BLaER1 (cell line): ENCODE results near the gene ZNF609.

Experiments used
- H3K27ac ChIP-seq: shearing (Covaris generic); formaldehyde crosslinking; 2 replicates; pipeline ENCODE4 v1.8.1; 2022
- H3K27me3 ChIP-seq: shearing (Covaris generic); formaldehyde crosslinking; 2 replicates; pipeline ENCODE4 v1.8.1; 2022
- H3K36me3 ChIP-seq: shearing (Covaris generic); formaldehyde crosslinking; 2 replicates; pipeline ENCODE4 v1.8.1; 2022
- H3K4me1 ChIP-seq: shearing (Covaris generic); formaldehyde crosslinking; 2 replicates; pipeline ENCODE4 v1.8.1; 2022
- H3K4me2 ChIP-seq: shearing (Covaris generic); formaldehyde crosslinking; 2 replicates; pipeline ENCODE4 v1.8.1; 2022
- H3K4me3 ChIP-seq: shearing (Covaris generic); formaldehyde crosslinking; 2 replicates; pipeline ENCODE4 v1.8.1; 2022
- H3K9ac ChIP-seq: shearing (Covaris generic); formaldehyde crosslinking; 2 replicates; pipeline ENCODE4 v1.8.1; 2022
- H3K9me3 ChIP-seq: shearing (Covaris generic); formaldehyde crosslinking; 2 replicates; pipeline ENCODE4 v1.8.1; 2022
- H4K20me1 ChIP-seq: shearing (Covaris generic); formaldehyde crosslinking; 2 replicates; pipeline ENCODE4 v1.8.1; 2022
- Cebpa-rat ChIP-seq: shearing (Covaris generic); IDR thresholded peaks from 2 replicates; pipeline ENCODE4 v1.8.1; 2022

Gene ZNF609

DNA sequence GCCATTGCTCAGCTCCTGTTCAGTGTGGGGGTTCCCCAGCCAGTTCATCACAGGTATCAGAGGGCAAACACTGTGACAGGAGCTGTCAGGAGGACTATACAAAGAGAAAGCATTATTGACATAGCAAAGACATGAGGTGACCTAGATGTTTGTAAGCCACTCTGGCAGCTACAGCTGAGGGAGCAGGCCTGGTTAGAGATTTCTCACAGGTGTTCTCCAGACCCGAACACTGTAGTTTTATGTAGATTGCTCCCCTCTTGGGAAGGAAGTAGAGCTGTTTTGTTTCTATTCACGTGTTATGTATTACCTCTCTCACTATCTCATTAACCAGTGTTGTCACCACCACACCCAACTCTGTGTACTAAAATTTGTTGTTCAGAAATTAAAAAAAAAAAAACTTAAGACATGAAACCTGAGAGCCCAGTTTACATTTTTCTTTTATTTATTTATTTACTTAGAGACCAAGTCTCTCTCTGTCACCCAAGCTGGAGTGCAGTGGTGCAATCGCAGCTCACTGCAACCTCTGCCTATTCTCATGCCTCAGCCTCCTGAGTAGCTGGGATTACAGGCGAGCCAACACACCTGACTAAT, 191.3 kb downstream of the ZNF609 start:
- H3K9ac ChIP-seq: no peak overlapping the region

DNA sequence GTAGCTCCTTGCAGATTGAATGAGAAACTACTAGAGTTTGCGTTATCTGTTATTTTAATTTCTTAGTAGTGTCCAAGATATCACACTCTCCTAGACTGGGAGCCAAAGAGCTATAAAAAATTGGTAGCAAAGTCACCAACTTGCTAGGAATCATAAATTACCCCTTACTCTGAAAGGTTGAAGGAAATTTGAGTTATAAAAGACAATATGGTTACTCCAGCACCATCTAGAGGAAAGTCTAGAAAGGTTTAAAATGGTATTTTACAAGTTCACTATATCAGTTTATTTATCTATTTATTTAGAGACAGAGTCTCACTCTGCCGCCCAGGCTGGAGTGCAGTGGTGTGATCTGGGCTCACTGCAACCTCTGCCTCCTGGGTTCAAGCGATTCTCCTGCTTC, 193.4 kb downstream of the ZNF609 start:
- H3K4me3 ChIP-seq: no peak overlapping the region
- no peak for TF ChIP-seq Cebpa-rat
- H3K4me1 ChIP-seq: peaks cover 6% of the 10 kb centered on the region; the same call in 1 of the 2 replicates
- no peaks in the 10 kb centered on the region for H3K27me3 ChIP-seq
- H3K27ac ChIP-seq: no peak overlapping the region
- no peak overlapping the region for H3K4me2 ChIP-seq
- peaks cover 47% of the 10 kb centered on the region for H4K20me1 ChIP-seq
- peaks cover 23% of the 10 kb centered on the region for H3K36me3 ChIP-seq
- H3K9me3 ChIP-seq: no peaks in the 10 kb centered on the region
- H3K9ac ChIP-seq: no peak overlapping the region

More for the DNA sequence above, 191.3 kb downstream of the ZNF609 start:
- Histone ChIP-seq H3K27me3 (no peaks in the 10 kb centered on the region), H3K4me3 (no peak overlapping the region), H4K20me1 (peaks cover 58% of the 10 kb centered on the region), H3K4me1 (peaks cover 6% of the 10 kb centered on the region; the same call in 1 of the 2 replicates), H3K9me3 (no peaks in the 10 kb centered on the region), H3K36me3 (peaks cover 4% of the 10 kb centered on the region), H3K4me2 (no peak overlapping the region), H3K27ac (no peak overlapping the region)
- no peak for TF ChIP-seq Cebpa-rat

DNA sequence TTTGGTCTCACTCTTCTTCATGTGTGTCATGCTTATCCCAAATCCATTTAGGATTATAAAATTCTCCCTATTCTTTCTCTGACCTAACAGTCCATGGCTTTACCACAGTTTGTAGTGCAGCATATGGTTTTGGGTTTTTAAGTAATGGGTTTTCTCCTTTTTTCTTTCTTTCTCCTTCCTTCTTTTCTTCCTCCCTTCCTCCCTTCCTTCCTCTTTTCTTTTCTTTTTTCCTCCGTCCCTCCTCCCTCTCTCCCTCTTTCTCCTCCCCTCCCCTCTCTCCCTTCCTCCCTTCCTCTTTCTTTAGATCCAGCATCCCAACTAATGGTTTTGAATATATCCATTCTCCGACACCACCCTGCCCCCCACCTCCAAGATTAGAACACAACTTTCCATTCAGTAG, 196.1 kb downstream of the ZNF609 start:
- Histone ChIP-seq H3K27ac (no peak overlapping the region), H3K4me2 (no peak overlapping the region), H3K36me3 (peaks cover 31% of the 10 kb centered on the region), H3K4me3 (no peak overlapping the region), H3K9me3 (no peaks in the 10 kb centered on the region), H4K20me1 (peaks cover 20% of the 10 kb centered on the region), H3K4me1 (peaks cover 1% of the 10 kb centered on the region; the same call in 1 of the 2 replicates), H3K9ac (no peak overlapping the region), H3K27me3 (no peaks in the 10 kb centered on the region)
- no peak for TF ChIP-seq Cebpa-rat

DNA sequence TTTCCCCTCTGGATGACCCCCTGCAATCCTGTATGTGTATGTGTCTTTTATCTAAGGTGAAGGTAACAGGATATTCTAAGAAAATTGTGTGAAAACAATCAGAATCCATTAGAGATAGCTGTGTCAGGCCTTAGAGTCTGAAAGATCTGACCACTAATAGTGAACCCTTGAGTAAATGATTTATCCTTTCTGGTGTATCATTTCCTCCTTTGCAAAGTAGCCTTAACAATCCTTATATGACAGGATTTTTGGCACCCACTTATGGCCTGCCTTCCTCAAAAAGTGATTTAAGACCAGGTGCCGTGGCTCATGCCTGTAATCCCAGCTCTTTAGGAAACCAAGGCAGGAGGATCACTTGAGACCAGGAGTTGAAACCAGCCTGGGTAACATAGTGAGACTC, 204.8 kb downstream of the ZNF609 start:
- Histone ChIP-seq H3K4me1 (no peaks in the 10 kb centered on the region), H3K4me2 (no peak overlapping the region), H3K9ac (no peak overlapping the region)

DNA sequence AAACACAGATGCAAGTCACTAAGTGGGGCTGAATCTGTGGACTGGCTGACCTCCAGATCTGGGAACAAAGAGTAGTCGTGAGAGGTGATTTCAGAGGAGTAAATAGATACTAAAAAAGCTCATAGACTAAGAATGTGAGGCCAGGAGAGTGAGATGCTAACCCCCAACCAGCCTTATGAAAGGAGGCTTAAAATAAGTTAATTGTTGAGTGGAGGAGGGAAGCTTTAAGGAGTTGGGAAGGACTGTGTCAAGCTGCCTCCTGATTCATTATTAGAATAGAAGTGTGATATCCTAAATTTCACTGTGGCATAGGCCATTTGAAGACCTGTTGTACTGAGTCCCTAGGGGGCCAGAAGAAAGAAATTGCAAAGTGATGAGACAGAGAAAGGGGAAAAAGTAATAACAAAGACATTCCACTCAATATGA, 207.4 kb downstream of the ZNF609 start:
- H3K9ac ChIP-seq: no peak overlapping the region
- no peak overlapping the region for H3K4me3 ChIP-seq
- no peak overlapping the region for H3K27ac ChIP-seq
- H3K4me1 ChIP-seq: no peaks in the 10 kb centered on the region
- peaks cover 22% of the 10 kb centered on the region for H4K20me1 ChIP-seq
- no peaks in the 10 kb centered on the region for H3K27me3 ChIP-seq
- H3K36me3 ChIP-seq: peaks cover 48% of the 10 kb centered on the region
- H3K9me3 ChIP-seq: no peaks in the 10 kb centered on the region
- H3K4me2 ChIP-seq: no peak overlapping the region
- TF ChIP-seq Cebpa-rat: no peak

More for the DNA sequence above, 204.8 kb downstream of the ZNF609 start:
- peaks cover 30% of the 10 kb centered on the region for H4K20me1 ChIP-seq
- no peak for TF ChIP-seq Cebpa-rat
- no peaks in the 10 kb centered on the region for H3K27me3 ChIP-seq
- peaks cover 54% of the 10 kb centered on the region for H3K36me3 ChIP-seq
- H3K9me3 ChIP-seq: no peaks in the 10 kb centered on the region
- H3K4me3 ChIP-seq: no peak overlapping the region
- H3K27ac ChIP-seq: no peak overlapping the region

DNA sequence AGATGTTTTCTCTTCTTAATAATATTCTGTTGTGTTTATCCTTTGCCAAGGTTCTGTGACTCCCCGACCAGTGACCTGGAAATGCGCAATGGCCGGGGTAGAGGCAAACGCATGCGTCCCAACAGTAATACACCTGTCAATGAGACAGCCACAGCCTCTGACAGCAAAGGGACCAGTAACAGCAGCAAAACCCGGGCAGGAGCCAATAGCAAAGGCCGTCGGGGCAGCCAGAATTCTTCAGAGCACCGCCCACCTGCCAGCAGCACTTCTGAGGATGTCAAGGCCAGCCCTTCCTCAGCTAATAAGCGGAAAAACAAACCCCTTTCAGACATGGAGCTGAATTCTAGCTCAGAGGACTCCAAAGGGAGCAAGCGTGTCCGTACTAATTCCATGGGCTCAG, 213.5 kb downstream of the ZNF609 start:
- Histone ChIP-seq H3K36me3 (peaks cover 84% of the 10 kb centered on the region), H3K9ac (no peak overlapping the region), H3K9me3 (no peaks in the 10 kb centered on the region), H3K4me3 (no peak overlapping the region), H3K27me3 (no peaks in the 10 kb centered on the region), H3K4me2 (no peak overlapping the region), H4K20me1 (peaks cover 37% of the 10 kb centered on the region), H3K4me1 (no peaks in the 10 kb centered on the region), H3K27ac (no peak overlapping the region)
- no peak for TF ChIP-seq Cebpa-rat

DNA sequence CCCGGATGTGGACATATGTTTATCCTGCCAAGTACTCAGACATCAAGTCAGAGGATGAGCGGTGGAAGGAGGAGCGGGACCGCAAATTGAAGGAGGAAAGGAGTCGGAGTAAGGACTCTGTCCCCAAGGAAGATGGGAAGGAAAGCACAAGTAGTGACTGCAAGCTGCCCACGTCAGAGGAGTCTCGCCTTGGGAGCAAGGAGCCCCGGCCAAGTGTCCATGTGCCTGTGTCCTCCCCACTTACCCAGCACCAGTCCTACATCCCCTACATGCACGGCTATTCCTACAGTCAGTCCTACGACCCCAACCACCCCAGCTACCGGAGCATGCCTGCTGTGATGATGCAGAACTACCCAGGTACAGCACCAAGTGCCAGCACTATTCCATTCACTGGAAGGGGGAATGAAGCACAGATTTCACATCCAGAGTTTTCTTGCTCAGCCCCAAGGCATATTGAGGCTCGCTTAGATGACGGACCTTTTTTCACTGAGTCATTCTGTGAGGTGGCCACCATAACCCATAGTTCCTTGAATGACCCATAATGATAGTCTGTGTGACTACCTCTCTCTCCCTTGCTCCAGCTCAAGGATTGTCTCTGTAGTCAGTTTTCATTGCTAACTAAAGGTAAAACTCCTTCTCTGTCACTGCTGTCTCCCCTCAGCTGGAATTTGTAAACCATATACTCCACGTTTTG, 217.9 kb downstream of the ZNF609 start:
- no peak for TF ChIP-seq Cebpa-rat
- Histone ChIP-seq H3K4me2 (no peak overlapping the region), H3K27ac (no peak overlapping the region), H3K4me3 (no peak overlapping the region), H4K20me1 (peaks cover 40% of the 10 kb centered on the region), H3K36me3 (peaks cover 100% of the 10 kb centered on the region), H3K9ac (0 out of 2 replicates have a peak overlapping the region, but pooled peaks have one; percentile 4), H3K27me3 (no peaks in the 10 kb centered on the region), H3K4me1 (peaks cover 13% of the 10 kb centered on the region), H3K9me3 (no peaks in the 10 kb centered on the region)

DNA sequence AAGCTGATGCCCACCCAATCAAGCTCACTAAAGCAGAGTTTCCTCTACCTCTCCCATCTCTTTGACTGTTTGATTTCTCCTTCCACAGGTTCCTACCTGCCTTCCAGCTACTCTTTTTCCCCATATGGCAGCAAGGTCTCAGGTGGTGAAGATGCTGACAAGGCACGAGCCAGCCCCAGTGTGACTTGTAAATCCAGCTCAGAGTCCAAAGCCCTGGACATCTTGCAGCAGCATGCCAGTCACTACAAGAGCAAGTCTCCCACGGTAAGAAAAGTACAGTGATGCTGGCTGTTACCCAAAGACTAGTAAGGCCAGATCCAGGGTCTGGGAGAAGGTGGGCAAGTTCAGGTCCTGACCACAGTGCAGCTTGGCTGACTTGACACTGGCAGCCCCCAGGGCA, 219.7 kb downstream of the ZNF609 start:
- Histone ChIP-seq H3K36me3 (peaks cover 98% of the 10 kb centered on the region), H3K9ac (no peak overlapping the region), H3K27me3 (no peaks in the 10 kb centered on the region), H3K4me2 (no peak overlapping the region), H3K9me3 (no peaks in the 10 kb centered on the region), H3K4me3 (no peak overlapping the region), H4K20me1 (peaks cover 42% of the 10 kb centered on the region), H3K4me1 (peaks cover 13% of the 10 kb centered on the region), H3K27ac (no peak overlapping the region)
- no peak for TF ChIP-seq Cebpa-rat

DNA sequence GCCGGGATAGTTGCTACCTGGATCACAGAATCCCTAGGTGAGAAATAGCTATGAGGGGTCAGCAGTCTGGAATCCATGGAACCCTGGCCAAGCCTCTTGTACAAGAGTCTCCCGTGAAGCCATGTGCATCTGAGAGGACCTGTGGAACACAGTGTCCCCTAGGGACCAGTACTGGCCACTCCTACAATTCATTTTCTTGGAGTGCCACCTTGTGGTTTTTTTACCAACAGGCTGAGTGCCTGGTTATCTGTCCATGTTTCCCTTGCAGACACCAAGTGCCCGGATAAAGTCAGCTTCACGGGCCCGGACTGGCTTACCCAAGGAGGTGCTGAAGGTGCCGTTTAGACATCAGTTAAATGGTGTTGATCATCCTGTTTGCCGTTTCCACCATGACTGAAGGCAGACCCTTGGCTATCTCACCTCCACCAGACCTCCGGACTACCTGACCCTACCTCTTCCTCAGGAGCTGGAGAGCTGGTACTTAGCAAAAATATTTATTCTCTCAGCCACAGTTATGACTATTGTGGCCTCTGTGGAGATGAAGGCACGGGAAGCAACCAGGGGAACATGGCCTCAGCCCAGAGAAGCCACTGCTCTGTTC, 221.1 kb downstream of the ZNF609 start:
- Histone ChIP-seq H3K4me3 (no peak overlapping the region), H4K20me1 (peaks cover 44% of the 10 kb centered on the region), H3K9ac (no peak overlapping the region), H3K36me3 (peaks cover 96% of the 10 kb centered on the region), H3K27me3 (no peaks in the 10 kb centered on the region), H3K27ac (no peak overlapping the region), H3K4me2 (no peak overlapping the region), H3K9me3 (no peaks in the 10 kb centered on the region), H3K4me1 (peaks cover 13% of the 10 kb centered on the region)
- TF ChIP-seq Cebpa-rat: no peak

DNA sequence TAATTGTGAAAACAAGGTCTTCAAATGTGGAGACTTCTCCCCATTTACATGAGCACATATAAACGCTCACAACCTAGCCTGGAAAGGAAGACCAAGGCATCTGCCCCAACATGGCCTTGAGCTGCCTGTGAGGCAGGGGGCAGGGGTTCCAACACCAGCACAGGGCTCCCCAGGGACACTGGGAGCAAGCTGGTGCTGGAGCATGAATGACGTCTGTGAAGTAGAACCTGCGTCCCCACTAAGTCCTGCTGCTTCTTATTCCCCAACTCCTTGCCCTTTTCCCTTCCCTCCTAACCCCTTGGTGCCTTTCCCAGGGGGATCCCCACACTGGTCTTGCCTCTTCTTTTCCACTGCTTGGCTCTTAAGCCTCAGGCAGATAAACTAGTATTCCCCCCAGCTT, 221.9 kb downstream of the ZNF609 start:
- Histone ChIP-seq H3K27ac (no peak overlapping the region), H3K4me2 (peak overlapping the region; percentile 6; the same call in 1 of the 2 replicates), H3K4me1 (peaks cover 13% of the 10 kb centered on the region), H4K20me1 (peaks cover 51% of the 10 kb centered on the region), H3K9ac (0 out of 2 replicates have a peak overlapping the region, but pooled peaks have one; percentile 5), H3K36me3 (peaks cover 96% of the 10 kb centered on the region), H3K9me3 (no peaks in the 10 kb centered on the region), H3K27me3 (no peaks in the 10 kb centered on the region), H3K4me3 (no peak overlapping the region)
- TF ChIP-seq Cebpa-rat: no peak
